Activated CD4-positive, alpha-beta T cell treated with anti-CD3 and anti-CD28 coated beads, Interleukin-2, amount 50 U/mL, for 24 hours (primary cell): ENCODE data around the gene MACROD2.

Experiments used
- DNase-seq, 2 donors: peaks; one replicate each; pipeline ENCODE4 v3.0.0-alpha.2; 2020; ENCODE audit warnings: low read depth in 1 of 2, low spot score in 1 of 2

Gene MACROD2

DNA sequence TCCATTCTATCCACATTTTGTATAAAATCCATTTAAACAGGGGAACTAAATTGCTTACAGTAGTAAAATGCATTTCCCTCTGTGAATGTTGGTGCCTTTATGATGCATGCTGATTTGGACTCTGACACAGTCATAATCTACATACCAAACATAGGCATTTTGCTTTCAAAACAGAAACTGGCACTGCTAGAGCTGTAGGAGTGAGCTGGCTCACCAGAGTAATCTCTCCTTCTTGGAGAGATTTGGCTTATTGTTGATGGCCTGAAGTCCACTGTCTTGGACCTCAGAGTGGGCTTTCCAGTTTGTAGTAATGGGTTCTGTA lies 705.3 kb downstream of the MACROD2 start:
- no peak for DNase-seq

DNA sequence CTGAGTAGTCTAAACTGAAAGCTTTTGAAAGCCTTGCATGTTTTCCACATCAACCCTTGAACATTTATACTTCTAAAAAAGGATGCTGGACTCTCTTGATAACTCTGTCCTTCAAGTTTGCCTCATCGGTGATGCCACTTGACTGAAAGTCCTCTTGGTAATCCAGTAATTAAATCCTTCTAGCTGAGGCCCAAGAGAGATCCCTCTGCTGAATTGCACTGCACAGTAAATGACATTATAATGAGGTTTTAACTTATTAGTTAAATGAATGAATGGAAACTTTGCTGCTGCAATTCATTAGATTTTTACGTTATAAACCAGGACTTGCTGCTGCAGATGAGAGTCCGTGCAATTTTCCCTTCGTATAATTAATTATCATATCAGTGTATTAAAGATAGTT lies 706.0 kb downstream of the MACROD2 start:
- DNase-seq: no peak

DNA sequence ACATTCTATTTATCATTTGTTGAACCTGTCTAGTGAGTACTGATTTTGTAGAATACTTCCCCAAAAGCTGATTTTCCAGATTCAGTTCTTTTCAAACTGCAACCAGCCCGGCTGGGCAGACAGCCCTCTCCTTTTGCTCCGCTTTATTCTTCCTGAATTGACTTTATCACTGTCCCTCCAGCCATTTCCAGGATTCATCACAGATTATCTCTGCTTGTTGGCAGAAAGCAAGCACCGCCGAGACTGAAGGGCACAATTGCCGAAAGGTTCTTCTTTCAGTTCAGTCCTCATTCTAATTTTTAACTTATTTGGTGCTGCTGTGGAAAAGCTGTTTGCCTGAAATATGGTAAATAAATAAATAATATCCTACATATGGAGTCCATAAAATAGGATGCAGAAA lies 711.2 kb downstream of the MACROD2 start:
- DNase-seq: no peak

DNA sequence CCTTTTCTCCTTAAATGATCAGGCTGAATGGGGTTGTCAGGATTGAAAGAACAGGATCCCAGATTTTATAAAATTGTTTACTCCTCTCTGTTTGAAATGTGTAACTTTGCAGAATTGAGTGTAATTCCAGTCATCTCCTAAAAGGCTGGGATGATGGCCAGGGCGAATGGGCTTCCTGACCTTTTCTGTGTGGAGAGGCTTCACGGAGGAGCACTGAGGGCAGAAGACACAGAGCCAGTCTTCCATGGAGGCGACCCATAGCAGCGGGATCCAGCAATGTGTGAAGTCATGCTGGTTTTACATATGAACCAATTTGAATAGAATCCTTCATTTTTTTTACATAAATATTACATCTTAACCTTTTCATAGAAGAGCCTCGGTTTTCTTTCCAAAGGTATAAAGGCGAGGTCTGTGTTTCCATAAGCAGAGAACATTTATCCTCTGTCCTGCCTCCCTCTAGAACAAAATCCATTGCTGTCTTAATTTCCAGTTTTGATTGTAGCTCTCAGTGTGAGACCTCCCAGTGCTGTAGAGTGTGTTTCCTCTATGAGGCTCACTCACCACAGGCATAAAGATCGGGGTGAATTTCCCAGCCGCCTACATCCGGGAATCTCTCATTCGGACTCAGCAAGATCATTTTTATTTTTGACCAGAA lies 711.8 kb downstream of the MACROD2 start:
- DNase-seq: no peak

DNA sequence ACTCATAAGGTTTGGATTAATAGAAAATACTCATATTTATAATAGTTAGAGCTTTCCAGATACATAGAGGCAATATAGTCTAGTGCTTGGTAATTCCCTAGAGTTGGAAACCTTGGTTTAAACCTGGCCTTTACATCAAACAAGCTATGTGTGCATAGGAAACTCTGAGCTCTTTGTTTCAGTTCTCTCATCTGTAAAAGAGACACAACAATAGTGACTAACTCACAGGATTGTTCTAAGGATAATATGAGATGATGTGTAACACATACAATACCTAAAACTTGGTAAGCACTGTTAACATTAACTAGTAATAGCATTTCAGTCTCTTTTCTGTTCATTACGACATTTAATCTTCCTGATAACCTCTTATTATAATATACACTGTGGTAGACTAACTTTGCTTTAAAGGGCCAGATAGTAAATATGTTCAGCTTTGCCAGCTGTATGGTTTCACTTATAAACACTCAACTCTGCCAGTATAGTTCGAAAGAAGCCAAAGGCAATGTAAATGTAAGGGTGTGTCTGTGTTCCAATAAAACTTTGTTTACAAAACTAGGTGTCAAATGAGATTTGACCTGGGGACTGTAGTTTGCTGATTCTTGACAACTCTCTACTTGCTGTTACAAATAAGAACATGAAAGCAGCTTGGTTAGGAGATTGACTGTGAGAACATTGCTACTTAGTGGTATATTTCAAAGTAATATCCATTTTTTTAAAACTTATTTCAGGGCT lies 712.7 kb downstream of the MACROD2 start:
- no peak for DNase-seq

DNA sequence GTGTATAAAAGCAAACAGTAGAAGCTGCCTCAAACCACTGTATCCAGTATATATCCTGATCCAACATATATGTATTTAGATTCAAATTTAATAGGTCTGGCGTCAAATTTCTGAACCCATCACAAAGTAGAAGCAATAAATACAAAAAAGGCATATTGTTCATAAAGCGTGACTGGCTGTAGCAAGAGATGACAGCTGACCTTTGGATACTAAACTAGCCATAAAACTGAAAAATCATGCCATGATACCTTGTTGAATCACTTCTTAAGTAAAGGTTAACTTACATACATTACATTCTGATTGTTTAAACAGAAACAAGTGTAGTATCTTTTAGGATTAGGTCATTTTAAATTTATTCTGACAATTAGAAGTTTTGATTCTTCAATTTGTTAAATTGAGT lies 714.1 kb downstream of the MACROD2 start:
- no peak for DNase-seq

DNA sequence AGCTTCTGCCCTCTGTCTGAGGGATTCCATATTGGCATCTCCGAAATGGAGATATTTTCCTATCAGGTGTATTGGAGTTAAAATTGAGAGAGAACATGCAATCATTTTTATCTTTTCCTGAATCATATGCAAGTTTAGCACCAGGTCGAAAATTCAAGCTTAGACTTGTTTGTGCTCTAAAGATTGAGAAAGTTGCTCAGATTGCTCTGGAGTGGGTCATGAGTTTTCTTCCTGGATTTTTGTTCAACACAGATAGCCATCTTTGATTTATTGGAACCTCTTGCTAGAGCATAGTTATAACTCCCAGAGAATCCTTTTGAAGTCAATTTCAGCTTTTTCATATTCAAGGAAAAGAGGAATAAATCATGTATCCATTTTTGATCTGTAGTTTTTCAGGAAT lies 715.6 kb downstream of the MACROD2 start:
- DNase-seq: no peak

DNA sequence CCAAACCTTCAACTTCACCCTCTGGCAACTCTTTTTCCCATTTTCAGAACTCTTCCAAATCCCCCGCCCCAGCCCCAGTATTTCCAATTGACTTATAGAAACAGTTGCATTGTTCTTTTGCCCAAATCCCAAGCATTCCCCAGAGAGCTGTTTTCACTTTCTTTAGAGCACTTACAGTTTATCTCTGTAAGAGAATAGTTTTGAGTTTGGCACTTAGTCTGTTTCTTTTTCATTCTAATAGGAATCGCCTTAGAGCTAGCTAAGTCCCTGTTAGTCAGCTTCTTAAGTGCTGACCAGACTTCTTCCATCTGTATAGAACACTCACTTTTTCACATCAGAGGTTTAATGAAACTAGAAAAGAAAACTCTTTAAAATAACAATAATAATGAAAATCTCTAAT lies 716.3 kb downstream of the MACROD2 start:
- no peak for DNase-seq

DNA sequence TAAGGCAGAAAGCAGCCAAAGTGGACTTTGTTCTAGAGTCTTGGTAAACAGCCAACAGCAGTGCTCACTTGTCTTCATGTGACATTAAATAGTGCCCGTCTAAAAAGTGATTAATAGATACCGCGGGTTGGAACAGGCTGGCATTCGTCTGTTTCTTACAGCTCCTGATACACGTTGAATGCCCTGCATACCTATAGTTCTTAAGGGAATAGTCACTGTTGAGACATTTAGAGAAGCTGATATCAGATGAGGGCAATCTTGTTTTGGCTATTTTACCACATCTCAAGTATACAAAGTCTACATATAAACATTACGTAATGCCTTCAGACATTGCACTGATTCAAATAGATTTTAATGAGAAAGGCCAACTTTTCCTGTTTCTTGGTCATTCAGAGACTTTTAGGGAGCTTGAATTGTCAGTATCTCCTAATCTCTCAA lies 717.0 kb downstream of the MACROD2 start:
- no peak for DNase-seq

DNA sequence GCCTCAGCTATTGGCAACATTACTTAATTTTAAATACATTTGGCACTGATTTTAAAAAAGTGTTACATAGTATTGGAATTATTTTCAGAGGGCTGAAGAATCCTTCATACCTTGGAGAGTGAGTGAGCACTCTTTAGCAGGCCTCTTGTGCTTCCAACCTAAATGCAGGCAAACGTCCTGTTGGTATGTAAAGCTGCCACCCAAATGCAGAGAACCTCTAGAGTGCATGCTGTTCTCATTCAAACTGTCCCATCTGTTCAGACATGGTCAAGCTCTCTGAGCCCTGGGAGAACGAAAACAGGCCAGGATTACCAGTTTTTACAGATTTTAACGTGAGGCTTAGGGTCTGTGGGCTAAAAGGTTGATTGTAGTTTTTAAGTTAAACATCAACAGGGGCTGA lies 720.1 kb downstream of the MACROD2 start:
- no peak for DNase-seq

DNA sequence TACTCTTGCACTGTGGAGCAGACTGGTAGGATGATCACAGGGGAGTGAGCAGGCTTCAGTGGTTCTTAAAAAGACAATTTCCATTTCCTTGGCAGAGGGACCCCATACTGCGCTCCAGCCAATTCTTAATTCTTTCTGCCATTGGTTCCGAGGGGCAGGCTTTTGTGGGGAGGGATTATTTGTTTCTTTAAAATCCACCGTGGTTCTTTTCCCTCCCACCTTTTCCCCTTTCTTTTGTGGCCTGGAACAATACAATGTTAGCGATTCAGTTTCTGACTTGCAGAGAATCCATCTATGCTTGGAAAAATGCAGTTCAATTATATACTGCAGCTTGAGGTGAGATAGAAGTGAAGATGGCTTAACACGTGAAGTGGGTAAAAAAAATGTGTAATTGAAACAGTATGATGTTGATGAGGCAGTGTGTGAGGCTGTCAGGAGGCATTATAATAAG lies 721.1 kb downstream of the MACROD2 start:
- no peak for DNase-seq

DNA sequence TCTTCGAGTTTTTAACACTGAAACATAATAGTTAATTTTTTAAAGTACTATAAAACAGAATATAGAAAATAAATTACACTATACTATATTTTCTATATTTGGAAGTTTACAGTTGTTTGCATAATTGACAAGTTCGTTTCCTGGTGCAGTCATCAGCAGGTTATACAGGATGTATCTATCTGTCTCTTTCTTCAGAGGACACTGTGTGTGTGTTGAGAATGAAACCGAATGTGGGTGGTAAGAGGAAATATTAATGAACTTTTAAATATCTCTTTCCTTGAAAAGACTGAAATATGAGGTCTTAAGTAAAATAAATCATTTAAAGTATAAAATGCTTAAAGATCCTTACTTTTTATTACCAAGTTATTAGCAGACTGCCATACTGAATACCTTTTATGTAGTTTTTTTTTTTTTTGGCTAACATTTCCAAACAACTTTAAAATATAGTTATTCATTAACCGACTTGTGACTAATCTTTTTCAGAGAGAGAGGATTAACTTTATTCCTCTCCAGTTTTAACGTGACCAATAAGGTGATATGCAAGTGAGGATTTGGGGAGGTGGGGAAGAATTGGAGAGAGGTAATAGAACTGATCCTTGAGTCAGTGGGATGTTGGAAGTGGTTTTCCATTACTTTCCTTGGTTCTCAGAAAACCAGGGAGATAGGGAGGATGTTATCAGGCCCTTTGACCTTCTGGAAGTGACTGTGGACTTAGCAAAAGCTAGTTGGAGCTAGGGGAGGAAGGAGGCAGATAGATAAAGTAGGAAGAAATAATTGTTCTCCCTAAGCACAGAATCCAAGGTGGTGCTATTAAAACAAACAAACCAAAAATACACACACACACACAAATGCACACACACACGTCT lies 722.1 kb downstream of the MACROD2 start:
- DNase-seq: no peak

DNA sequence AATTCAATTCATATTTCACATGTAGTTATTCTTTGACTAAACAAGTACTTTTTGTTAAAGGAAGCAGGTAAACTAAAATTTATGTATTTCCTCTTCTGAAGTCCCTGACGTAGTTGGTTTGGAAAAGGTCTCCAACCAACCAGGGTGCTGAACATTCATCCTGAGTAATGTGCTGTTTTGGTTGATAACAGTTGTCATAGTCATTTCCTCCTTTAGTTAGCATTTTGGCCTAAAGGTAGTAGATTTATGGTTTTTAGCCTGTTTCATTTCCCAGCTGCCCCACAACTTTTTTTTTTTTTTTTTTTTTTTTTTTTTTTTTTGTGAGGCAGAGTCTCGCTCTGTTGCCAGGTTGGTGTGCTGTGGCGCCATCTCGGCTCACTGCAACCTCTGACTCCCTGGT lies 724.9 kb downstream of the MACROD2 start:
- DNase-seq: no peak

DNA sequence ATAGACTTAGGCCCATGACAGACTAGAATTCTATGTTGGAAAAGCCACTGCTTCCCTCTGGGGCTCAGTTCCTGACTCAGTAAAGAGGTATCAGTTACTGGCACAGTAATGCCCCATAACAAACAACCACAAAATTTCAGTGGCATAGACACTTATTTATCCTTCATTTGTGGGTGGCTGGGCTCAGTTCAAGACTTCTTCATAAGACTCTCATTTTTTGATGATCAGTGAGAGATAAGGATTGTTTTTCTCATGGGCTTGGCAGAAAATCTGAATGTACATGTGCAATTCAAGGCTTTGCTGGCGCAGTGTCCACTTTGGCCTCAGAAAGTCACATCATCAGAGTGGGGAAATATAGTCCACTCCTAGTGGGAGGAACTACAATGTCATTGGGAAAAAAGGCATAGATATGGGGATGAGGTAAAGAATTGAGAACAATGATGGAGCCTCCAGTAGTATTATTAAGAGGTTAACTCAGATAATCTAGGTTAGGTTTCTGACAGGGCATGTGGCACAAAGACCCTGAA lies 726.7 kb downstream of the MACROD2 start:
- DNase-seq: no peak

DNA sequence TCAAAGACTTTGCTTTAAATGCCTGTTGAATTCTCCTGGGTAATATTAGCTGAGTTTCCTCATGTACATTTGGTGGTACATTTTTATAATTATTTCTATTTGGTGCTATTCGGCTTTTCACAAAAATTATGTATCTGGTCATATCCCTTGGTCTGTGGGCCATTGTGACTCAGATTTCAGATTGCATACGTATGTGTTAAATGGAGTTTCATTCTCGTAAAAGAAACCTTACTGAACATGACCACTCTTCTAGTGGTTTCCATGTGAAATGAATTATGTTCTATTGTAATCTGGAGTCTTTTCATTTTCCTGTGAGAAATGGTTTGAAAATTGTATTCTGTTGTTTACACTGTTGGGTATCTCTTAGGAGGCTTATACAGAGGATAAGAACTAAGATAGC lies 728.3 kb downstream of the MACROD2 start:
- no peak for DNase-seq

DNA sequence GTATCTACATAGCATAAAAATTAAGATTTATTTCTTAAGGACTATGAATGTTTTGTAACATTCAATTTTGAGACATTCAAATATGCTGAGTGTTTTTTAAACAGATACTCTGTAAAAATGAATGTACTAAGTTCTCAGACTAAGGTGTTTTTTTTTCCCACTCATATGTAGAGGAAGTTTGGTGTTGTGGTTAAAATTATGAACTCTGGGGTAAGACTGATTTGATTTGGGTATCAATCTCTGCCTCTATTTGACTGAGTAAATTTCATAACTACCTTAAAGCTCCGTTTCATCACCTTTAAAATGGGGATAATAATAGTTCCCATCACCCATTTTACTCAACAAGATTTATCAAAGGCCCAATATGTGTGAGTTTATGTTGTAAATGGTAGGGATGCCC lies 728.7 kb downstream of the MACROD2 start:
- no peak for DNase-seq

DNA sequence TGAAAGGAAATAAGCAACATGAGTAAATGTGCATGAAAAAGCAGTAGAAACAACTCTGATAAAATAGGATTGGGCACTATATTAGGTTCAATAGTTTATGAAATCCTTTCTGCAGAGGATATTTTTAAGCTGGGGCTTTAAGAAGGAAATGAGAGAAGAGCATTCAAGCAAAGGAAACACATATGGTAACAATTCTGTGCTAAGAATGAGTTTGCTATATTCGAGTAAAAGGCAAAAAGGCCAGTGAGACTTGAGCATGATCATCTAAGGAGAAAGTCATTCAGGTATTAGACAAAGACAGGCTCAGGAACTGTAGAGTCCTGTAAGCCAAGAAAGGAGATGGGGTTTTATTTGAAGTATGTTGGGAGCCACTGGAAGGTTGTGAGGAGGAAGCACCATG lies 729.2 kb downstream of the MACROD2 start:
- DNase-seq: no peak

DNA sequence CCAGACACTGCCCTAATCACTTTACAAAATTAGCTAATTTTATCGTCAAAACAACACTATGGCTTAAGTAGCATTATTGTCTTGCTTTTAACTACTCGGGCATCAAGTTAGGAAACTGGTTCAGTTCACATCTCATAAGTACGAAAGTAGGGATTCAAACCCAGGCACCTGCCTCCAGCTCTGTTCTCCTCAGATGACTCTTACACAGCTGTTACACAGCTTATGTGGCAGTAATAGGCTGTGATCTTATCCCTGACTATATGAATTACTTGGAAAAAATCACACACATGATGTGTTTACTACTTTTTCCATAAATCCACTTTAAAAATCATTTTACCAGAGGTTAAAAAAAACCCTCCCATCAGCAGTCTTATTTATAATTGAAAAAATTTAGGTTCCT lies 731.3 kb downstream of the MACROD2 start:
- DNase-seq: no peak

DNA sequence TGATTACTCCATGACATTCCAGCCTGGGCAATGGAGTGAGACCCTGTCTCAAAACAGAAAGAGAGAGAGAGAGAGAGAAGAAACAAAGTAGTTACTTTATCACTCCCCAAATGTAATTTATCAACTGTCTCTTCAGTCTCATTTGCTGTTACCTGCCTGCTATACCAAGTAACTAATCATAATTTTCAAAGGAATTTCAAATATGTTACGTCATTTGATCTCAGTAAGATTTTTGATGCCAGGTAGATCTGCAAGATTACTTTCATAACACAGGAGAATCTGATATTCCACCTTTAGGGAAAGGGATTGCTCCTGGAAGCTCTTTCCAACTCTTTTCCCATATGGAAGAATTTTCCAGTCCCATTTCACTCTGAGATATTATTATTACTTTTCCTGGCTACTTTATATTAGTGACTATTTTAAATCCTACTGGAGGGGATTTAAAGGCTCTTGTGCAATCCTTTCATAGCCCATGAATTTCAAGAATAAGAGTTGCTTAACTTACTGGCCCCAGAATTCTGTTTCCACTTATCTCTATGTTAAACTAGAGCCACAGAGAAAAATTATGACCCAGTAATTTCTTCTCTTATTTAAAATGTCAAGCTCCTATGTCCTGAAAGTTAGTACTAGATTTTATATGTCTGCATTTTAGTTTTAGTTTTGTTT lies 732.3 kb downstream of the MACROD2 start:
- DNase-seq: no peak

DNA sequence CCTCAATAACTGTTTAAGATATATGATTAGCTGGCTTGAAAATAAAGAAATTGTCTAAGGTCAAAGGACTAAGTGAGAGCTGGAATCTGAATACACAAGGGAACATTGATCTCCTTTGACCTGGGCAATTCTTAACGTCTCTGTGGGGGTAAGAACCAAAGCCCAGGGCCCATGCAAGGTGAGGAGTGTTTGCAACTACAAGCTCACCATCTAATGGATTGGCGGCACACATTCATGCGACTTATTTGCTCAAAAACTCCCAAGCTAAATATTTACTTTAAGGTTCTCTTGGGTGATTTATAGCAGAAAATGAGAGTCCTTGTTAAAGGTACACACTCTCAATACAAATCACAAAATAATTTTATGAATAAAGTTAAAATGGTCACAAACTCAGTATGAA lies 734.1 kb downstream of the MACROD2 start:
- no peak for DNase-seq

DNA sequence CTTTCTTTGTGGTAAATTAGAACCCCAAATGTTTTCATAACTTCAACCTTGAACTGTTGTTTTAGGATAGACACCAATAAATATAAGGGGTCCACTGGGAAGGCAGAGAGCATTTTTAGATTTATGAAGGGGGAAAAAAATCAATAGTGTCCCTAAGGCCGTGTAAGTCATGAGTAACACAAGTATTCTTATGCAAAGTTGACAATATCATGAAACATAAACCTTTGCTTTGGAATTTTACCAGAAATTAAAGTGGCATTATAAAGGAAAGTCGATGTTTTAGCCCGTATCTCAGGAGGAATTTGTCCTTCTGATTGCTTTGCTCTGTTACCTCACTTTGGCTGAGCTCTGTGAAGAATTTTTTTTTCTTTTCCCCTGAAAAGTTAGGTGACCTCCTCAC lies 737.0 kb downstream of the MACROD2 start:
- no peak for DNase-seq
